HEK293 (cell line): ENCODE results near the gene NUMA1.

Source experiments
- GLI4 ChIP-seq: fragments of 450-650 bp; formaldehyde crosslinking; IDR thresholded peaks from 2 replicates; pipeline ENCODE4 v1.5.1; 2016; ENCODE audit warnings: missing biosample characterization, missing genetic modification characterization
- KLF10 ChIP-seq: fragments of 450-650 bp; IDR thresholded peaks from 2 replicates; pipeline ENCODE4 v1.5.1; 2018; ENCODE audit warnings: missing biosample characterization, mild to moderate bottlenecking, missing genetic modification characterization
- KLF9 ChIP-seq: fragments of 450-650 bp; formaldehyde crosslinking; IDR thresholded peaks from 2 replicates; pipeline ENCODE4 v1.5.1; 2016; ENCODE audit warnings: missing biosample characterization, missing genetic modification characterization, low read depth
- PRDM6 ChIP-seq: fragments of 450-650 bp; formaldehyde crosslinking; IDR thresholded peaks from 2 replicates; pipeline ENCODE4 v1.5.1; 2017; ENCODE audit warnings: missing biosample characterization, missing genetic modification characterization
- TRIM28 ChIP-seq: IDR thresholded peaks from 2 replicates; pipeline ENCODE4 v1.6.1; 2011; ENCODE audit warnings: low read length, control low read depth, borderline replicate concordance
- TSHZ1 ChIP-seq: fragments of 450-650 bp; formaldehyde crosslinking; IDR thresholded peaks from 2 replicates; pipeline ENCODE4 v1.5.1; 2016; ENCODE audit warnings: missing biosample characterization, missing genetic modification characterization, borderline replicate concordance
- ZBTB17 ChIP-seq: fragments of 450-650 bp; formaldehyde crosslinking; IDR thresholded peaks from 2 replicates; pipeline ENCODE4 v1.5.1; 2016; ENCODE audit warnings: missing biosample characterization, missing genetic modification characterization
- ZBTB20 ChIP-seq: fragments of 450-650 bp; formaldehyde crosslinking; IDR thresholded peaks from 2 replicates; pipeline ENCODE4 v1.5.1; 2016; ENCODE audit warnings: missing biosample characterization, missing genetic modification characterization
- ZBTB48 ChIP-seq: fragments of 450-650 bp; formaldehyde crosslinking; IDR thresholded peaks from 2 replicates; pipeline ENCODE4 v1.5.1; 2016; ENCODE audit warnings: missing biosample characterization, missing genetic modification characterization
- ZFP41 ChIP-seq: fragments of 450-650 bp; formaldehyde crosslinking; IDR thresholded peaks from 2 replicates; pipeline ENCODE4 v1.5.1; 2016; ENCODE audit warnings: missing biosample characterization, missing genetic modification characterization, borderline replicate concordance
- ZNF169 ChIP-seq: fragments of 450-650 bp; formaldehyde crosslinking; IDR thresholded peaks from 2 replicates; pipeline ENCODE4 v1.5.1; 2016; ENCODE audit warnings: missing biosample characterization, missing genetic modification characterization
- ZNF292 ChIP-seq: fragments of 450-650 bp; formaldehyde crosslinking; IDR thresholded peaks from 2 replicates; pipeline ENCODE4 v1.5.1; 2016; ENCODE audit warnings: low read depth, missing biosample characterization, missing genetic modification characterization, borderline replicate concordance
- ZNF37A ChIP-seq: fragments of 450-650 bp; IDR thresholded peaks from 2 replicates; pipeline ENCODE4 v1.5.1; 2018; ENCODE audit warnings: missing biosample characterization, missing genetic modification characterization
- ZNF423 ChIP-seq: fragments of 450-650 bp; formaldehyde crosslinking; IDR thresholded peaks from 2 replicates; pipeline ENCODE4 v1.5.1; 2016; ENCODE audit warnings: missing biosample characterization, missing genetic modification characterization
- ZNF629 ChIP-seq: fragments of 450-650 bp; formaldehyde crosslinking; IDR thresholded peaks from 2 replicates; pipeline ENCODE4 v1.5.1; 2017; ENCODE audit warnings: missing biosample characterization, missing genetic modification characterization
- ZNF677 ChIP-seq: fragments of 450-650 bp; IDR thresholded peaks from 2 replicates; pipeline ENCODE4 v1.5.0; 2018; ENCODE audit warnings: missing biosample characterization, mild to moderate bottlenecking, missing genetic modification characterization, moderate library complexity
- ZSCAN18 ChIP-seq: fragments of 450-650 bp; formaldehyde crosslinking; IDR thresholded peaks from 2 replicates; pipeline ENCODE4 v1.5.1; 2016; ENCODE audit warnings: missing biosample characterization, missing genetic modification characterization
- TF ChIP-seq, protein P1 (sequence below): fragments of 450-650 bp; formaldehyde crosslinking; IDR thresholded peaks from 2 replicates; pipeline ENCODE4 v1.5.1; 2016; ENCODE audit warnings: missing biosample characterization, missing genetic modification characterization, borderline replicate concordance
- TF ChIP-seq, protein P2 (sequence below): fragments of 450-650 bp; formaldehyde crosslinking; IDR thresholded peaks from 2 replicates; pipeline ENCODE4 v1.5.1; 2016; ENCODE audit warnings: missing biosample characterization, missing genetic modification characterization, low read depth

Gene NUMA1

GRCh38 chr11:72040491-72041363, 39.6 kb downstream of the NUMA1 start (continued):
- TF ChIP-seq PRDM6 (0 out of 2 replicates have a peak, but pooled peaks have one; percentile 23), ZNF37A (tag by site-specific recombination) (no peak), GLI4 (tag by site-specific recombination) (no peak), KLF9 (tag by site-specific recombination) (peak; percentile 67), TSHZ1 (tag by site-specific recombination) (0 out of 2 replicates have a peak, but pooled peaks have one; percentile 9), ZNF677 (tag by site-specific recombination) (no peak), ZNF423 (no peak), ZSCAN18 (tag by site-specific recombination) (no peak), TRIM28 (peak; percentile 49; the same call in 1 of the 2 replicates), ZBTB17 (tag by site-specific recombination) (peak; percentile 85), ZBTB48 (tag by site-specific recombination) (no peak), ZNF629 (tag by site-specific recombination) (peak; percentile 43; the same call in 1 of the 2 replicates), ZFP41 (no peak), ZNF292 (no peak), ZBTB20 (tag by site-specific recombination) (no peak), ZNF169 (tag by site-specific recombination) (no peak), KLF10 (tag by site-specific recombination) (peak; percentile 48; the same call in 1 of the 2 replicates)
- TF ChIP-seq, protein P1, sequence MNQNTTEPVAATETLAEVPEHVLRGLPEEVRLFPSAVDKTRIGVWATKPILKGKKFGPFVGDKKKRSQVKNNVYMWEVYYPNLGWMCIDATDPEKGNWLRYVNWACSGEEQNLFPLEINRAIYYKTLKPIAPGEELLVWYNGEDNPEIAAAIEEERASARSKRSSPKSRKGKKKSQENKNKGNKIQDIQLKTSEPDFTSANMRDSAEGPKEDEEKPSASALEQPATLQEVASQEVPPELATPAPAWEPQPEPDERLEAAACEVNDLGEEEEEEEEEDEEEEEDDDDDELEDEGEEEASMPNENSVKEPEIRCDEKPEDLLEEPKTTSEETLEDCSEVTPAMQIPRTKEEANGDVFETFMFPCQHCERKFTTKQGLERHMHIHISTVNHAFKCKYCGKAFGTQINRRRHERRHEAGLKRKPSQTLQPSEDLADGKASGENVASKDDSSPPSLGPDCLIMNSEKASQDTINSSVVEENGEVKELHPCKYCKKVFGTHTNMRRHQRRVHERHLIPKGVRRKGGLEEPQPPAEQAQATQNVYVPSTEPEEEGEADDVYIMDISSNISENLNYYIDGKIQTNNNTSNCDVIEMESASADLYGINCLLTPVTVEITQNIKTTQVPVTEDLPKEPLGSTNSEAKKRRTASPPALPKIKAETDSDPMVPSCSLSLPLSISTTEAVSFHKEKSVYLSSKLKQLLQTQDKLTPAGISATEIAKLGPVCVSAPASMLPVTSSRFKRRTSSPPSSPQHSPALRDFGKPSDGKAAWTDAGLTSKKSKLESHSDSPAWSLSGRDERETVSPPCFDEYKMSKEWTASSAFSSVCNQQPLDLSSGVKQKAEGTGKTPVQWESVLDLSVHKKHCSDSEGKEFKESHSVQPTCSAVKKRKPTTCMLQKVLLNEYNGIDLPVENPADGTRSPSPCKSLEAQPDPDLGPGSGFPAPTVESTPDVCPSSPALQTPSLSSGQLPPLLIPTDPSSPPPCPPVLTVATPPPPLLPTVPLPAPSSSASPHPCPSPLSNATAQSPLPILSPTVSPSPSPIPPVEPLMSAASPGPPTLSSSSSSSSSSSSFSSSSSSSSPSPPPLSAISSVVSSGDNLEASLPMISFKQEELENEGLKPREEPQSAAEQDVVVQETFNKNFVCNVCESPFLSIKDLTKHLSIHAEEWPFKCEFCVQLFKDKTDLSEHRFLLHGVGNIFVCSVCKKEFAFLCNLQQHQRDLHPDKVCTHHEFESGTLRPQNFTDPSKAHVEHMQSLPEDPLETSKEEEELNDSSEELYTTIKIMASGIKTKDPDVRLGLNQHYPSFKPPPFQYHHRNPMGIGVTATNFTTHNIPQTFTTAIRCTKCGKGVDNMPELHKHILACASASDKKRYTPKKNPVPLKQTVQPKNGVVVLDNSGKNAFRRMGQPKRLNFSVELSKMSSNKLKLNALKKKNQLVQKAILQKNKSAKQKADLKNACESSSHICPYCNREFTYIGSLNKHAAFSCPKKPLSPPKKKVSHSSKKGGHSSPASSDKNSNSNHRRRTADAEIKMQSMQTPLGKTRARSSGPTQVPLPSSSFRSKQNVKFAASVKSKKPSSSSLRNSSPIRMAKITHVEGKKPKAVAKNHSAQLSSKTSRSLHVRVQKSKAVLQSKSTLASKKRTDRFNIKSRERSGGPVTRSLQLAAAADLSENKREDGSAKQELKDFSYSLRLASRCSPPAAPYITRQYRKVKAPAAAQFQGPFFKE: no peak
- TF ChIP-seq, protein P2, sequence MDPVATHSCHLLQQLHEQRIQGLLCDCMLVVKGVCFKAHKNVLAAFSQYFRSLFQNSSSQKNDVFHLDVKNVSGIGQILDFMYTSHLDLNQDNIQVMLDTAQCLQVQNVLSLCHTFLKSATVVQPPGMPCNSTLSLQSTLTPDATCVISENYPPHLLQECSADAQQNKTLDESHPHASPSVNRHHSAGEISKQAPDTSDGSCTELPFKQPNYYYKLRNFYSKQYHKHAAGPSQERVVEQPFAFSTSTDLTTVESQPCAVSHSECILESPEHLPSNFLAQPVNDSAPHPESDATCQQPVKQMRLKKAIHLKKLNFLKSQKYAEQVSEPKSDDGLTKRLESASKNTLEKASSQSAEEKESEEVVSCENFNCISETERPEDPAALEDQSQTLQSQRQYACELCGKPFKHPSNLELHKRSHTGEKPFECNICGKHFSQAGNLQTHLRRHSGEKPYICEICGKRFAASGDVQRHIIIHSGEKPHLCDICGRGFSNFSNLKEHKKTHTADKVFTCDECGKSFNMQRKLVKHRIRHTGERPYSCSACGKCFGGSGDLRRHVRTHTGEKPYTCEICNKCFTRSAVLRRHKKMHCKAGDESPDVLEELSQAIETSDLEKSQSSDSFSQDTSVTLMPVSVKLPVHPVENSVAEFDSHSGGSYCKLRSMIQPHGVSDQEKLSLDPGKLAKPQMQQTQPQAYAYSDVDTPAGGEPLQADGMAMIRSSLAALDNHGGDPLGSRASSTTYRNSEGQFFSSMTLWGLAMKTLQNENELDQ (tag by site-specific recombination): no peak
